LNCAP (cell line): ENCODE measurements around the gene NUDT8.

Experiments used
- TF ChIP-seq, protein P1 (sequence below): fragments of 450-650 bp; IDR thresholded peaks from 2 replicates; pipeline ENCODE4 v1.5.1; 2017; ENCODE audit warnings: mild to moderate bottlenecking

The NUDT8 gene

DNA sequence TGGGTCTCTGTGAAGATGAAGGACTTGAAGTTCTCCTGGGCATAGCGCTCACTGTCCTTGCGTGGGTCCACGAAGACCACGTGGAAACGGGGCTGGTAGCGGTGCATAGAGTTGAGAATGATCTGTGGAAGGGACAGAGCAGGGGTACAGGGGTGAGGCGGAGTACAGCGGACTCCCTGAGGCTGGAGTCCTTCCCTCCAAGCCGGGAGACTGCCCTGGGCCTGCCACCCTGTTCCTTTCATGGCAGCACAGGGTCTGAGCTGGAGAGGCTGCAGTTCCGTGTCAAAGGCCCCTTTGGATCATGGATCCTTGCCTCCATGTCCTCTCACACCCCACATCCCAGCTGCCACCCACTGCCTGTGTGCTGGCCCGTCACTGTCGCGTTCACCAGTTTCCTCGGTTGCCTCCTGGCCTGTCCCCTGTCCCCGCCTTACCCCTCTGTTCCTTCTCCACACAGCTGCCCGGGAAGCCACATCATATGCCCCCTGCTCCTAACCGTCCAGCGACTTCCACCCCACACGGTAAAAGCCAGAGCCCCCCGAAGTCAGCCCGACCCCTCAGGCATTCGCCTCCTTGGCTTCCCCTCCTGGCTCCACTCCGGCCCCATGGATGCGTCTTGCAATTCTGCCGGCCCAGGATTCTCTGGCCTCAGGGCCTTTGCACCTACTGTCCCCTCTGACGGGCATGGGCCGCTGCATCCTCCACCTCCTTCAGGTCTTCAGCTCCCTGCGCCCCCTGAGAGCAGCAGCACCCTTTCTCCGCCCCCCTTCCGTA is 3.4 kb upstream of the NUDT8 start:
- TF ChIP-seq, protein P1, sequence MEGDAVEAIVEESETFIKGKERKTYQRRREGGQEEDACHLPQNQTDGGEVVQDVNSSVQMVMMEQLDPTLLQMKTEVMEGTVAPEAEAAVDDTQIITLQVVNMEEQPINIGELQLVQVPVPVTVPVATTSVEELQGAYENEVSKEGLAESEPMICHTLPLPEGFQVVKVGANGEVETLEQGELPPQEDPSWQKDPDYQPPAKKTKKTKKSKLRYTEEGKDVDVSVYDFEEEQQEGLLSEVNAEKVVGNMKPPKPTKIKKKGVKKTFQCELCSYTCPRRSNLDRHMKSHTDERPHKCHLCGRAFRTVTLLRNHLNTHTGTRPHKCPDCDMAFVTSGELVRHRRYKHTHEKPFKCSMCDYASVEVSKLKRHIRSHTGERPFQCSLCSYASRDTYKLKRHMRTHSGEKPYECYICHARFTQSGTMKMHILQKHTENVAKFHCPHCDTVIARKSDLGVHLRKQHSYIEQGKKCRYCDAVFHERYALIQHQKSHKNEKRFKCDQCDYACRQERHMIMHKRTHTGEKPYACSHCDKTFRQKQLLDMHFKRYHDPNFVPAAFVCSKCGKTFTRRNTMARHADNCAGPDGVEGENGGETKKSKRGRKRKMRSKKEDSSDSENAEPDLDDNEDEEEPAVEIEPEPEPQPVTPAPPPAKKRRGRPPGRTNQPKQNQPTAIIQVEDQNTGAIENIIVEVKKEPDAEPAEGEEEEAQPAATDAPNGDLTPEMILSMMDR = no peak

DNA sequence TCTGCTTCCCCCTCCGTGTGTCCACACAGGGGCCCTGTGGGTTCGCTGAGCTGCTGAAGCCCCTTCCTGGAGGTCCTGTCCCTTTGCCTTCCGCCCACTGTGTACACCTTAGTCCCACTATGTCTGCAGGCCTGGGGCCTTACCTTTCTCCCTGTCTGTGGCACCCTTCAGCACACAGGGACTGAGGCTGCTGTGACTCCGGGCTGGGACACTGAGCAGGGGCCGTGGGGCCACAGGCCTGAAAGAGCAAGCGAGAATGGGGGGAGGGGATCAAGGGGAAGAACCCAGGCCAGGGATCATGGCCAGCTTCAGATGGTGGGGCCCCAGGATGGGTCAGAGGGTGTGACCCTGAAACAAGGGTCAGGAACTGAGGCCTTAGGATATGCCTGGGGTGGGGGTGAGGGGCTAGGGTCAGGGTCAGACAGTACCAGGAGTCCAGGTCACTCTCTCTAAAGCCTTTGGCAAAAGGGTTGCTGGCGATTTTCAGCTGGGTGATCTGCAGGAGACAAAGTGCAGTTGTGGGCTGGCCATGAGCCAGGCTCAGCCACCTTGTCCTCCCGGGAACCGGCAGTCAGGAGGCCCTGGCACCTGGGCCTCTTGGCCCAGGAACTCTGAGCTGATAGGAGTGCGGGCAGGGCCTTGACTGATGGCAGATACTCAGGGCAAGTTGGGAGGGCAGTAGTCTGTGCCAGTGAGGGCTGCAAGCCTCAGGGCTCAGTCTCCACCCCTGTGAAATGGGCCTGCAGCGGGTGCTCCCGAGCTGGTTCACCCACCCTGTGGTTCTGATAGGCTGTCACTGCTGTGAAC is 2.6 kb upstream of the NUDT8 start:
- TF ChIP-seq, protein P1 = no peak

DNA sequence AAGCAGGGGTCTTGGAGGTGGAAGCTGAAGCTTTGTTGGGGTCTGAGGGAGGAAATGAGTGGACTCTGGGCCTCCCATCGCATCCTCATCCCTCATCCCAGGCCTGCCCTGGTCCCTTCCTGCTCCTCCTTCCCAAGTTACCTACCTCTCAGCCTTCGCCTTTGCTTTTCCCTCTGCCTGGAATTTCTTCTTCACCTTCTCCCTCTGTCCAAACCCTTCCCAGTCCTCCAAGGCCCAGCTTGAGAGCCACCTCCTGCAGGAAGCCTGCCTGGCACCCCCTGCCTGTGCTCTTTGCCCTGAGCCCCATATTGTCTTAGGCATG is 2.1 kb upstream of the NUDT8 start:
- TF ChIP-seq, protein P1 = no peak

DNA sequence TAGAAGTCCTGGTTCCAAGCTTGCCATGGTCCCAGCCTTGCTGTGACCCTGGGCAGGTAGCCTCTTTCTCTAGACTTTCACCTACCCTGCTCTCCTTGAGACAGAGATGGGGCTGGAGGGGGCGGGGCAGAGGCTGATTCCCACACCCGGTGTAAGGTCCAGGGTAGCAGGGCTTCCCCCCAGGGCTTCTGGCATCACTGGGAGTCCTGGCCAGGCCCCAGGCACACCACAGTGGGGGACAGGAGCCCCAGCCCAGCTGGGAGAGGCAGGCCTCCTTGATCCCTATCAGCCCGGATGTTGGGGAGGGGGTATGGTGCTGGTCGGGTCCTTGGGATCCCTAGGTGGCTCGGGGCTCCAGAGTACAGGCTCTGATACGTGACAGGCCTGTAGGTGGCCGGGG is 1.7 kb upstream of the NUDT8 start:
- TF ChIP-seq, protein P1 = no peak

DNA sequence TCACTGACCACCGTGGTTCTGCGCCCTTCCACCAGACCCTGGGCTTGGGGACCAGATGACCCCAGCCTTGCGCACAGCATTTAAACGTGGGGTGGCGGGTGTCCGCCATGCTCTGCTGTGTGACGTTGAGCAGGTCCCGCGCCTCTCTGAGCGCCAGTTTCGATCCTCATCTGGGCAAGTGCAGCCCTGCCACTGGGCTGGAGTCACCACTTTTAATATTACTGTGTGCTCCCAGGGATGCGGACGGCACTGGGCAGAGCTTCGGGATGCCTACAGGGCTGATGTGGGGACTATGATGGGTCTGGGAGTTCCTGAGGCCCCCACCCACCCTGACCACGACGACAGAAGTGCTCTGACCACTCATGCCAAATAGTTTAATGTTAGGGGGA is 1.2 kb upstream of the NUDT8 start:
- TF ChIP-seq, protein P1 = no peak

DNA sequence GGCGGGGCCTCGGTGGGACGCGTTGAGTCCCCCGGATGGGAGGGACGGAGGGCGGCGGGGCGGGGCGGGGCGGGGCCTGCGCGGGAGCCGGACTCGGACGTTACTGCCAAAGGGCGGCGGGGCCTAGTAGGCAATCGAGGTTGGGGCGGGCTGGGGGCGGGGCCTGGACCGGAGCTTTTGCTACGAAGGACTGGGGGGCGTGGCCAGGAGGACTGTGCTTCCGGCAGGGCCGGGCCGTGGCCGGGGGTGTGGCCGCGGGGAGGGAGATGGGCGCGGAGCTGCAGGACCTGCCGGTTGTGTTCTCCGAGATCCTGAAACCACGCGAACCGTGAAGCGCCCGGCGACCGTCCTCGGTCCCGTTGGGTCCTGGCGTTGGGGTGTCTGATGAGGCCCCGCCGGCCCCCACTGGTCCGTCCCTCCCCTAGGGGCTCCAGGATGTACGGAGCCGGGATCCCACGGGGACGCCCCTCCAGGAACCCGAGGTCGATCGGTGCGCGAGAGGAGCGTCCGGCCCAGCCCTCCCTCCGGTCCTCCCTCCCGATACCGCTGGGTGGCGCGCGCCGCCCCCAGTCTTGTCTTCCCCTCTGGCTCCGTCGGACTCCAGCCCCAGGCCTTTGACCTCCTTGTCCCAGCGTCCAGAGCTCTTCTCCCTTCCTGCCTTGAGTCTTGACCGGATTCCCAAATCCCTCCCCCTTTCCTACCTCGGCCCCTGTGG is 648 bp upstream of the NUDT8 start:
- TF ChIP-seq, protein P1 = peak; percentile 78

DNA sequence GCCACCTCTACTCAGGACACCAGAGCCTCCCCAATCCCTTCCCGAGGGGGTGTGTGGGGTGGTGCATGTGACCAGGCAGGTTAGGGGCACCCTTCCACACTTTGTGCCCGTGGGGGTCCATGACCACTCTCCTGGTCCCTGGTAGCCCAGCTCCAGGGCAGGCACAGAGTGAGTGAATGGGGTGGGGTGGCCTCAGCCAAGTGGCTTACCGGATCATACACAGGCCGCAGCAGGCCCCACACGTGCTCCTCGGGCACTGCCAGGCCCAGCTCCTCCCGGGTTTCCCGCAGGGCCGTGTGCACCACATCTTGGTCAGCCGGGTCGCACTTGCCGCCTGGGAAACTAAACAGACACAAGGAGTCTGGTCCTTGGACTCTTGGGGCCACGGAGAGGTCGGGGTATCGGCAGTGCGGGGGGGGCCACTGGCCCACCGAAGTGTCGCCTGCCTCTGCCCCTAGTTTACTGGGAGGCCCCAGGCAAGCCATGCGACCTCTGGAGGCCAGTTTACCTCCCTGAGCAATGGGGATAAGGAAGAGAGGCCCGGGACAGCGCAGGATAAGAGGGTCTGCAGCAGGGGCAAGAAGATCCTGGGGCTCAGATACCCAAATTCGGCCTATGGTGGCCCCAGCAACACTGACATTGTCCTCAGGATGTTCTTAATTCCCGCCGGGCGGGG is 889 bp downstream of the NUDT8 start:
- TF ChIP-seq, protein P1 = no peak; the same call in 1 of the 2 replicates
